Measurements from ENCODE around the gene ARIH2.

Gene ARIH2

DNA sequence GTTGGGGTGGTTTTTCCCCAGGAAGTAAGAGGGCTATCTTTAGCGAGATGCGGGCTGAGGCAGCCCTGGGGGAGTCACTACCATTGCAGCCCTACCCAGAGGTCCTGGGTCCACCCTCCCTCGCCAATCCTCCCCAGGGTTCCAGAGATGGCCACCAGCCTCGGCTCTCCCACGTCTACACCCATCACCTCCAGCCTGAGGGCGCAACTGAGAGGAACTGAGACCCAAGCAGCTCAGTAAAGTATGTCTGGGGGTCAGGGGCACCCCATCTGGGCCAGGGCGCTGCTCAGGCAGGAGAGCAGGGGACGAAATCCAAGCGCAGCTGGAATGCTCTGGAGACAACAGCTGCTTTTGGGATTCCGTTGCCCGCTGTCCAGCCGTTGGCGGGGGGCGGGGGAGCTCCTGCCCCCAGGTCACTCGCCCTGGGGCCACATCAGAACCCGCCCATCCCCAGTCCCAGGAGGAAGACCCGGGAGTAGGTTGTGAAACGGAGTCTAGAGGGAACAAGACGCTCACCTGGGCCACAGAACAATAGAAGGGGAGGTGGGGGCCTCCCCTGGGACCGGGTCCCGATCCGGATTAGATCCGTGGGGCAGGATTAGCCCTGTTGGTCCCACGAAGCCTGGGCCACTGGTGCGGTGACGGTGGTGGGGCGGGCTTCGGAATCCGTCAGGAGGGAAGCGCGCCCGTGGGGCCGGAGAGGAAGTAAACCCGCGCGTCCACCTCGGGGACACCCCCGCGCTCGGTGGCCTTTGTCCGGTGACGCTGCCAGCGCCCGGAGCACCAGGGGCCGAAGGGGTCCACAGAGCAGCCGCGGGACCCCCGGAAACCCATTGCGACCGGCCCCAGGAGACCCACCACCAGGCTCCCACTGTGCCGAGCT is 101.9 kb downstream of the ARIH2 start:
- DNase-seq = peak; percentile 22

DNA sequence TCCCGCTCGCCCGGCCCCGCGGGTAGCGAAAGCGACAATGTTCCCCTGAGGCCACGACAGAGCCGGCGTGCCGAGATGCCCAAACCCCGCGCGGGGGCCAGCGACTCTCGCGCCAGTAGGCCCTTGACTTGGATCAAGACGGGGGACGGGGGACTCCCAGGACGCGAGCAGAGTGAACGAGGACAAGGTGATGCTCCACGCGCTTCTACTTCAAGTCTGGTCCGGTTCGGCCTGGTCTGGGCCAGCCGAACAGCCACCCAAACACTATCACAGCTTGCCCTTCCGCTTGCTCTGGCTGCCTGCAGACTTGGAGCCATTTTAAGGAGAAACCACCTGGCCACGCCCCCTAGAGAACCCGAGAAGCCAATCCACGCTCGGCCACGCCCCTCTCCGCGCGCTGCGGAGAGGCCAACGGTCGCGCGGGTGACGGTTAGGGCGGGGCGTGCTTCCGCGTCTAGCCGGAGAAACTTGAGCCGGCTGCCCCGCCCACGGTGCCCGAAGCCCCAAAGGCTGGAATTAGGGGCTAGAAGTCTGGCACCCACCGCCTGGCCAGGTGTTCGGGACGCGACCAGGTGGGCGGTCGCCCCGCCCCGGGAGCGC is 102.7 kb downstream of the ARIH2 start:
- DNase-seq = peak; percentile 97

GRCh38 chr3:49021813-49022687 is 103.4 kb downstream of the ARIH2 start, which contains the start of gene NDUFAF3:
TSS of gene NDUFAF3 (plus strand) at chr3:49022121. CDS start at chr3:49022145, 24 bp downstream.
- peak; percentile 91 for DNase-seq

DNA sequence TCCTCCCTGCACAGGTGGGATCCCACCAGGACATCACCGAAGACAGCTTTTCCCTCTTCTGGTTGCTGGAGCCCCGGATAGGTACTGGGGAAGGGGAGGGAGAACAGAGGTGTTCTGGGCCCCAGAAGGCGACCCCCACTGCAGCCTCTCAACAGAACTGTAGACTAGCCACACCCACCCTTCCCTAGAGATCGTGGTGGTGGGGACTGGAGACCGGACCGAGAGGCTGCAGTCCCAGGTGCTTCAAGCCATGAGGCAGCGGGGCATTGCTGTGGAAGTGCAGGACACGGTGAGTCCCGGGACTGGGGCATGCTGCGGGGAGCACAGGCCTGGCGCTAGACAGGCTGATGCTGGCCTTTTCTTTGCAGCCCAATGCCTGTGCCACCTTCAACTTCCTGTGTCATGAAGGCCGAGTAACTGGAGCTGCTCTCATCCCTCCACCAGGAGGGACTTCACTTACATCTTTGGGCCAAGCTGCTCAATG is 104.1 kb downstream of the ARIH2 start:
- DNase-seq = no peak

- DNase-seq = no peak
Measured at GRCh38 chr3:49023775-49024174, 105.1 kb downstream of the ARIH2 start.

DNA sequence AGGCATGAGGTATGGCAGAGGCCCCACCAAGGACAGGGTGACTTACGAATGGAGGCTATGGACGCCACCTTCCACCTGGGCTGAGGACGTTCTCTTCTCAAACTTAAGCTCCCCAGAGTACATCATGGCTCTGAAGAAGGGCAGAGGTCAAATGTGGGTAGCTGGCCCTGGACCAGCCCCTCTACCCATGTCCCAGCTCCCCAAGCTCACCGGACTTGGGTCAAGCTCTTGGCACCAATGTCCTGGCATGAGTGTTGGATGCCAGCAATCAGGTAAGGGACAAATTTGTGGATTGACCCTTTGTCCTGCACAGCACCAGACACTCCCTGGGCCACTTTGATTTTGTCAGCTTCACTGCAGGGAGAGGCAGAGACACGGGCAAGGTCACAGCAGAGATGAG is 105.8 kb downstream of the ARIH2 start:
- DNase-seq = no peak

DNA sequence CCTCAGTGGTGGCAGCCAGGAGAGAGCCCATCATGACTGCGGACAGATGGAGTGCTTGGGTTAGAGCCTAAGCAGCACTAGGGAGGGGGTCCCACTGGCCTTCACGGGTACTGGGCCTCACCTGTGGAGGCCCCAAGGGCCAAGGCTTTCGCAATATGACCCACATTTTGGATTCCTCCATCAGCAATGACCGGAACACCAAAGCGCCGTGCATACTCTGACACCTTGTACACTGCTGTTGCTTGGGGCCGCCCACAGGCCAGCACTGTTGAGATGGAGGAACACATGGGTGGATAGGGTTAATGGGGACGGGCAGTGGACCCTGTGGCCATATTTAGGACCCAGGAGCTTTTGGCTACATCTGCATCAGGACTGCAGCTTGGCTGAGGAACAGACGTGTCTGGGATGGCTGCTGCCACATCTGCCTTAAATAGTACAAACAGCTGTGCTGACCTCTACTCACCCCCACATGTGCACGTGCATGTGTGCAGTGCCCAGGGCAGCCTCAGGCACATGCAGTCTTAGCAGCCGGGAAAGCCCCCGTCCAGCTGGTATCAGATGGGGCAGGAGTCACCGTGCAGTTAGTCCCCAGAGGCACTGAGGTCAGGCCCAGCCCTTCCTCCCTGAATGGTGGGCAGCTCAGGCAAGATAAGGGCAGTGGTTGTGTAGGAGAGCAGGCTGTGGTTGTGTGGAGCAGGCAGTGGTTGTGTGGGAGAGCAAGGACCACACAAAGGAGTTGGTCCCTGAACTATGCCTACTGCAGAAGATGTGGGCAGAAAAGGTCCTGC is 106.6 kb downstream of the ARIH2 start:
- no peak for DNase-seq

DNA sequence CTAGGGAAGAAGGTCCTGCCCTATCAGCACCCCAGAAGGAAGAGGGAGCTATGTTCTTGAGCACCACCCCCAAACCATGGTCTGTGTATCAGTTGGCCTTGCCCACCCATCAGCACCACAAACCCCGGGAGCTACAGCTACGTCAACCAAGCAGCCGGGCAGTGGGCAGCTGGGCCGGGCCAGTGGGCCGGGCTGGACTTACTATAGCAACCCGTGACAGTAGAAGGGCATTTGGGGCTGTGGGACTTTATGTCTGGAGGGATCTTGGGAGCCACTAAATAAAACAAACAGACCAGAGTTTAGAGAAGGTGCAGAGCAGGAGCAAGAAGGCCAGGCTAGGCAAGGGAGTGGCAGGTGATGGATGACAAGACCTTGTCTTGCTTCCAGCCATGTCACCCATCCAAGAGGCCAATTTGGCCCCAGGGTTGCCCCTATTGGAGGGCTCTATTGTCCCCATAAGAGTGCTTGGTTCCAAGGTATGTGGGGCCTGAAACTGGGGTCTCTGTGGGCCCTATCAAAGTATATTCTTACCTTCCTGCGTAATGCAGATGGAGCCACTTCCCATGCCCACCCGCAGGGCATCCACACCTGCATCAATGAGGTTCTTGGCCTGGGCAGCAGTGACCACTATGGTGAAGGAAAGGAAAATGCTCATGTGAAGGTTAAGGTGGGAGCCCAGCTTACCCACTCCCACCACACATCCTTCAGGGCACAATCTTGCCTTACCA is 107.3 kb downstream of the ARIH2 start:
- DNase-seq = no peak

DNA sequence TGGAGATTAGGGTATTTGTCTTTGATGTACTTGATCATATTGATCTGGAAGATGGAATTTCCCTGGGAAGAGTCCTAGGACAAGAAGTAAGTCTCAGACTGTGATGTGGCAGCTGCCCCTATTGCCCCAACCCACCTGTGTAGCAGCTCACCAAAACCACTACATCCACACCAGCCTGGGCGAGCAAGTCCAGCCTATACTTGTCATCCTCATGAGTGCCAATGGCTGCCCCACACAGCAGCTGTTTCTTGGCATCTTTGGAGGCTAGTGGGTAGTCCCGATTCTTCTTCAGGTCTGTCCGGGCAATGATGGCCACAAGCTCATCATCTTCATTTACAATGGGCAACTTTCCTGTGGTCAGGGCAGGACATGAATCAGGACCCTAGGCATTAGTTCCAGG is 107.9 kb downstream of the ARIH2 start:
- no peak for DNase-seq

- no peak for DNase-seq
Measured at GRCh38 chr3:49027634-49028033, 109.0 kb downstream of the ARIH2 start.

DNA sequence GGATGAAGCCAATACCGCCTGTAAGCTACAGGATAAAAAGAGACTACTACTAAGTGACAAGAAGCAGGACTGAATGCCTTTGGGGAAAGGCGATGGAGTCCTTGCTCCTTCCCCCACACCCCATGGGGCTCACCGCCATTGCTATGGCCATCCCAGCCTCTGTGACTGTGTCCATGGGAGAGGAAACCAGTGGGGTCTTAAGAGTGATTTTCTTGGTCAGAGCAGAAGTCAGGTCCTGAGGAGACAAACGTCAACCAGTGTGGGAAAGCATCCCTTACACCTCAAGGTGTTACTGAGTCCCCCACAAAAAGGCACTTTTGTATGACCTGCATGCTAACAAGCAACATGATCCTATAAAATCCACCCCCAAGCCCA is 109.6 kb downstream of the ARIH2 start:
- DNase-seq = no peak

GRCh38 chr3:49028673-49029562 is 110.3 kb downstream of the ARIH2 start, which contains the start of gene IMPDH2:
TSS of gene IMPDH2 (minus strand) at chr3:49029398. CDS start at chr3:49029350, 48 bp downstream.
- DNase-seq = peak; percentile 93

GRCh38 chr3:49029563-49029884 is 110.9 kb downstream of the ARIH2 start:
- no peak for DNase-seq

GRCh38 chr3:49030321-49030720 is 111.7 kb downstream of the ARIH2 start:
- no peak for DNase-seq

DNA sequence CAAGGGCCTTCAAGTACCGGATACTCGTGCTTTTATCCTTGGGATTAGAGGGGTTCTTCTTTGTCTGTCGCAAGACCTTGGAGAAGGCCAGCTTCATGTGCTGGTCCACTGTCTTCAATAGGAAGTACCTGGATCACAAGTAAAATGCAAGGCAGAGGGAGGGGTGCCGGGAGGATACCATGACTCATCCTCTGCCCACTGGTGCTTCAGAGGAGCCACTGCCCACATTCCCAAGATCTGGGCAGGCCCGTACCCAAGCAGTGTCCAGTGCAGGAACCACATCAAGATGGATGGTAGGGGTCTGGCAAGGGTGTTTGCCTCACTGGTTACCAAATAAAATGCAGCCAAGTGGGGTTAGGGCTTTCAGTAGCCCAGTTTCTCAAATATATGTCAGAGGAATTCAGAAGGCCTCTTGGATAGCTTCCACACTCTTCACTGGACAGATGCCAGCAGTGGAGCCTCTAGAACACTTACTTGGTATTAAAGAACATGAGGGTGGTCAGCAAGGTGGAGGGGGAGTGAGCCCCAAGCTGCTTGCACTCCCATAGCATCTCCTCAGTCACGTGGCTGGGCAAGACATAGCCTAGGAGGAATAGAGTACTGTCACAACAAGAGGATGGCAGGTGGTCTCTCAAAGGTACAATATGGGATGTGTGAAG is 114.1 kb downstream of the ARIH2 start:
- DNase-seq = no peak

- no peak for DNase-seq
Measured at GRCh38 chr3:49034650-49035049, 116.0 kb downstream of the ARIH2 start.

- no peak for DNase-seq
Measured at GRCh38 chr3:49035281-49035680, 116.6 kb downstream of the ARIH2 start.

Data from CD4-positive, alpha-beta T cell treated with Interleukin-4 for 4 hours (primary cell).